WTC11 (cell line): ENCODE data around the gene COLEC12. TPM values are rescaled to one million over a fixed set of nuclear protein-coding genes. Genes with fewer than 3 reads are reported as not detected.

ENCODE experiments used
- ATAC-seq: fragments of 200-7000 bp; cut with Tn5 transposase; 2 replicates; pipeline ENCODE4 v1.10.0; 2021; ENCODE audit warnings: mild to moderate bottlenecking, moderate library complexity
- CTCF ChIA-PET: fragments of 300-600 bp; sonication (Branson Sonifier 250); formaldehyde crosslinking; loops from one replicate; lab custom pipeline; 2021; ENCODE audit warnings: antibody characterized with exemption; lab: Charles Lee
- POLR2A ChIA-PET: fragments of 350-600 bp; sonication (Branson Sonifier 250); formaldehyde crosslinking; loops from one replicate; lab custom pipeline; 2021; ENCODE audit warnings: antibody characterized with exemption; lab: Charles Lee
- DNase-seq: peaks from one replicate; pipeline ENCODE4 v3.0.0; 2021; ENCODE audit warnings: low spot score
- H3K27ac Mint-ChIP-seq: 2 replicates; pipeline ENCODE4 v1.8.0; 2021; ENCODE audit warnings: mixed read lengths
- H3K27me3 Mint-ChIP-seq: 2 replicates; pipeline ENCODE4 v1.8.0; 2021; ENCODE audit warnings: low read depth, mild to moderate bottlenecking, moderate library complexity, mixed read lengths
- H3K36me3 Mint-ChIP-seq: 2 replicates; pipeline ENCODE4 v1.8.0; 2021; ENCODE audit warnings: mixed read lengths
- H3K4me1 Mint-ChIP-seq: 2 replicates; pipeline ENCODE4 v1.8.0; 2022; ENCODE audit warnings: mixed read lengths
- H3K4me3 Mint-ChIP-seq: 2 replicates; pipeline ENCODE4 v1.8.0; 2021; ENCODE audit warnings: mild to moderate bottlenecking, moderate library complexity, mixed read lengths
- H3K9me3 Mint-ChIP-seq: 2 replicates; pipeline ENCODE4 v1.8.0; 2021; ENCODE audit warnings: mixed read lengths
- AFF4 ChIP-seq: sonication (generic); formaldehyde crosslinking; IDR thresholded peaks from 2 replicates; pipeline ENCODE4 v1.8.1; 2023; ENCODE audit warnings: mild to moderate bottlenecking, missing genetic modification reagents, borderline replicate concordance
- ATF1 ChIP-seq: sonication (generic); formaldehyde crosslinking; IDR thresholded peaks from 2 replicates; pipeline ENCODE4 v1.8.1; 2023; ENCODE audit warnings: mild to moderate bottlenecking, moderate library complexity, missing genetic modification reagents
- CBFB ChIP-seq: sonication (generic); formaldehyde crosslinking; IDR thresholded peaks from 2 replicates; pipeline ENCODE4 v1.8.1; 2022; ENCODE audit warnings: mild to moderate bottlenecking, low read depth, missing genetic modification reagents
- CTCF ChIP-seq: fragments of 200-600 bp; IDR thresholded peaks from 2 replicates; pipeline ENCODE4 v1.8.0; 2022; ENCODE audit warnings: antibody characterized with exemption
- ELF4 ChIP-seq: sonication (generic); formaldehyde crosslinking; IDR thresholded peaks from 2 replicates; pipeline ENCODE4 v1.8.1; 2022; ENCODE audit warnings: low read depth, mild to moderate bottlenecking, moderate library complexity, missing genetic modification reagents
- ETV6 ChIP-seq: sonication (generic); formaldehyde crosslinking; IDR thresholded peaks from 2 replicates; pipeline ENCODE4 v1.8.1; 2022; ENCODE audit warnings: mild to moderate bottlenecking, missing genetic modification reagents
- FOXJ3 ChIP-seq: sonication (generic); formaldehyde crosslinking; IDR thresholded peaks from 2 replicates; pipeline ENCODE4 v1.9.0; 2021; ENCODE audit warnings: missing genetic modification reagents, mild to moderate bottlenecking, borderline replicate concordance
- HMGA2 ChIP-seq: fragments of 250-450 bp; sonication (Bioruptor Pico); IDR thresholded peaks from 2 replicates; pipeline ENCODE4 v1.4.0; 2021; ENCODE audit warnings: mild to moderate bottlenecking, moderate library complexity
- IRF1 ChIP-seq: sonication (generic); formaldehyde crosslinking; IDR thresholded peaks from 2 replicates; pipeline ENCODE4 v1.8.0; 2023; ENCODE audit warnings: missing genetic modification reagents
- KAT7 ChIP-seq: sonication (generic); formaldehyde crosslinking; IDR thresholded peaks from 2 replicates; pipeline ENCODE4 v1.8.1; 2023; ENCODE audit warnings: missing genetic modification reagents, mild to moderate bottlenecking, borderline replicate concordance
- MLX ChIP-seq: sonication (generic); formaldehyde crosslinking; IDR thresholded peaks from 2 replicates; pipeline ENCODE4 v1.8.1; 2023; ENCODE audit warnings: mild to moderate bottlenecking, missing genetic modification reagents, moderate library complexity
- NFE2L1 ChIP-seq: sonication (generic); formaldehyde crosslinking; IDR thresholded peaks from 2 replicates; pipeline ENCODE4 v1.8.1; 2023; ENCODE audit warnings: missing genetic modification reagents
- NR3C1 ChIP-seq: sonication (generic); formaldehyde crosslinking; conservative IDR thresholded peaks from 2 replicates; pipeline ENCODE4 v1.8.1; 2023; ENCODE audit warnings: low read depth, mild to moderate bottlenecking, missing genetic modification reagents
- SOX15 ChIP-seq: fragments of 250-450 bp; sonication (Bioruptor Pico); IDR thresholded peaks from 2 replicates; pipeline ENCODE4 v1.9.0; 2021; ENCODE audit warnings: mild to moderate bottlenecking
- TP53 ChIP-seq: sonication (generic); formaldehyde crosslinking; IDR thresholded peaks from 2 replicates; pipeline ENCODE4 v1.8.1; 2023; ENCODE audit warnings: mild to moderate bottlenecking, missing genetic modification reagents
- USF2 ChIP-seq: sonication (generic); formaldehyde crosslinking; IDR thresholded peaks from 2 replicates; pipeline ENCODE4 v1.8.1; 2023; ENCODE audit warnings: mild to moderate bottlenecking, missing genetic modification reagents, moderate library complexity
- ZNF671 ChIP-seq: fragments of 250-450 bp; sonication (Bioruptor Pico); IDR thresholded peaks from 2 replicates; pipeline ENCODE4 v1.8.0; 2021; ENCODE audit warnings: mild to moderate bottlenecking
- ZSCAN18 ChIP-seq: fragments of 250-450 bp; sonication (Bioruptor Pico); IDR thresholded peaks from 2 replicates; pipeline ENCODE4 v2.1.2; 2022; ENCODE audit warnings: mild to moderate bottlenecking, moderate library complexity
- total RNA-seq: library from RNA; stranded (reverse); gene quantifications from 3 replicates; pipeline ENCODE4 v1.2.3, GENCODE V29; 2021
- TF ChIP-seq, protein P1 (sequence below): sonication (generic); formaldehyde crosslinking; IDR thresholded peaks from 2 replicates; pipeline ENCODE4 v1.8.1; 2022; ENCODE audit warnings: mild to moderate bottlenecking, missing genetic modification reagents, moderate library complexity, borderline replicate concordance

The COLEC12 gene
- total RNA-seq, 1 experiment from 2014 or later, result 0.48 TPM

DNA sequence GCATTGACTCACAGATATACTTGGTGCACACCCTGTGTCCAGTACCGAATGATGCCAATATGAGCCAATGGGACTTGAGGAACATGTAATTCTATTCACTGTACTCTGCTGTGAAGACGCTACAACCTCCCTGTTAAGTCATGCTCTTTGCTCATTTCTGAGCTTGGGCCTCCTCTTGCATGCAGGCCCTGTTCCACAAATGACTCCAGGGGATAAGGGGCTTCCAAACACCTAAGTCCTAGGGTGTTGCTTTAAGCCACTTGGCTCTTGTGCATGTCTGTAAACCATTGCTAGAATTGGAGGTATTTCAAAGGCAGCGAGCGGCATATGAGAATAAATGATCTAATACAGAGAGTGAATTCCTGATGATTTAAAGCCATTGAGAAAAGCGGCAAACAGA lies 126.7 kb downstream of the COLEC12 start:
- ChIA-PET CTCF (no interaction called here), POLR2A (no interaction called here)
- Mint-ChIP-seq H3K27me3 (peaks cover 10% of the 10 kb centered on the region; the same call in 1 of the 2 replicates), H3K4me1 (peaks cover 19% of the 10 kb centered on the region), H3K36me3 (no peaks in the 10 kb centered on the region), H3K4me3 (no peak overlapping the region), H3K9me3 (no peaks in the 10 kb centered on the region), H3K27ac (no peak overlapping the region)
- DNase-seq (no peak), ATAC-seq (no peak)
- no peak for TF ChIP-seq NFE2L1 (CRISPR knock-in tag)
- no peak for TF ChIP-seq CTCF
- TF ChIP-seq MLX (CRISPR knock-in tag), result no peak

- no peak overlapping the region for H3K4me3 Mint-ChIP-seq
- POLR2A ChIA-PET, result interaction anchor here (1.1 kb wide), 1 partner anchor 9 kb away, joined by 3 read pairs; no protein-coding TSS in a partner anchor
Observed at GRCh38 chr18:371609-371982, 128.9 kb downstream of the COLEC12 start.

DNA sequence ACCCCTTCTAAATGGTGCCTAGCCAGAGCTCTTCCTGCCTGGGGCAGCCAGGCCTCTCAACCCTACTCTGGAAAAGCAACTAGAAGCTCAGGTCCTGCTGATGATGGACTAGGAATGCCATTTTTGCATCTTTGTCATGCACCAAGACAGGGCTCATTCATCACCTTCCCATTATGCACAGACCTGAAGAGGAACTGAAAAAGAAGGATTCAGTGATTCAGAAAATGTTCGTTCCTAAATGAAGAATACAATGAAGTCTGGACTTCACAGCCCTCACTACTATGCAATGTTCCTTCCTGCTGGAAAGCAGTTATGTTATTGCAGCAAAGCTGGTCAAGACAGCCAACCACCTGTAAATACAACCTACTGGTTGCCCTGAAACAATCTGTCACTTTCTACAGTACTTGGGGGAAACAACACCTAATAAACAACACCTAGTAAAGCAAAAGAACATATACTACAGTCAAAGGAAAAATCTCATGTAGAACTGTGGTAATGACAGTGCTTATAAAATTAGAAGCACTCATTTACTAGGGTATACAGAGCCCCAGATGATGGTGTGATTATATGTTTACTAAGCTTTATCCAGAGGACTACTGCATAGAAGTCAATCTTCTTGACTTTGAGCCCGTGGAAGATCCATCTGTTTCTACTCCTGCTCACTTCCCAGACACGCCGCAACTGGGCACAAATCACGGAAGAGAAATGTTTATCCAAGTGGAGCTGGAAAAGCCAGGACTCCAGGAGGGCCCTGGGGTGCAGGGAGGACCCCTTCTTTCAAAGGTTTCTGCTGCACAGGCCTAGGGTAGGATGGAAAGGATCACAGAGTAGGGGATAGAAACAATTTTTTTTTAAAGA lies 129.5 kb downstream of the COLEC12 start:
- no peaks in the 10 kb centered on the region for H3K27me3 Mint-ChIP-seq
- no peaks in the 10 kb centered on the region for H3K9me3 Mint-ChIP-seq
- POLR2A ChIA-PET, result interaction anchor here (1.1 kb wide), 1 partner anchor 9 kb away, joined by 3 read pairs; no protein-coding TSS in a partner anchor
- peaks cover 13% of the 10 kb centered on the region for H3K4me1 Mint-ChIP-seq
- DNase-seq (no peak), ATAC-seq (no peak)
- H3K27ac Mint-ChIP-seq, result no peak overlapping the region
- no peaks in the 10 kb centered on the region for H3K36me3 Mint-ChIP-seq
- H3K4me3 Mint-ChIP-seq, result no peak overlapping the region
- CTCF ChIA-PET, result no interaction called here
- TF ChIP-seq SOX15 (CRISPR knock-in tag) (no peak), IRF1 (no peak), ELF4 (CRISPR knock-in tag) (no peak), FOXJ3 (CRISPR knock-in tag) (no peak), MLX (CRISPR knock-in tag) (no peak), ZSCAN18 (CRISPR knock-in tag) (no peak), AFF4 (CRISPR knock-in tag) (no peak), HMGA2 (CRISPR knock-in tag) (no peak), ZNF671 (no peak)

More at GRCh38 chr18:371609-371982, 128.9 kb downstream of the COLEC12 start:
- DNase-seq, result no peak
- Mint-ChIP-seq H3K27ac (no peak overlapping the region), H3K4me1 (peaks cover 11% of the 10 kb centered on the region), H3K27me3 (no peaks in the 10 kb centered on the region), H3K9me3 (no peaks in the 10 kb centered on the region), H3K36me3 (no peaks in the 10 kb centered on the region)
- CTCF ChIA-PET, result no interaction called here
- ATAC-seq, result no peak
- TF ChIP-seq ATF1 (CRISPR knock-in tag), result no peak
- no peak for TF ChIP-seq NR3C1
- no peak for TF ChIP-seq CBFB (CRISPR knock-in tag)
- TF ChIP-seq ETV6 (CRISPR knock-in tag), result no peak
- TF ChIP-seq, protein P1, sequence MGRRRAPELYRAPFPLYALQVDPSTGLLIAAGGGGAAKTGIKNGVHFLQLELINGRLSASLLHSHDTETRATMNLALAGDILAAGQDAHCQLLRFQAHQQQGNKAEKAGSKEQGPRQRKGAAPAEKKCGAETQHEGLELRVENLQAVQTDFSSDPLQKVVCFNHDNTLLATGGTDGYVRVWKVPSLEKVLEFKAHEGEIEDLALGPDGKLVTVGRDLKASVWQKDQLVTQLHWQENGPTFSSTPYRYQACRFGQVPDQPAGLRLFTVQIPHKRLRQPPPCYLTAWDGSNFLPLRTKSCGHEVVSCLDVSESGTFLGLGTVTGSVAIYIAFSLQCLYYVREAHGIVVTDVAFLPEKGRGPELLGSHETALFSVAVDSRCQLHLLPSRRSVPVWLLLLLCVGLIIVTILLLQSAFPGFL, result no peak
- TF ChIP-seq TP53 (CRISPR knock-in tag), result no peak
- no peak for TF ChIP-seq USF2 (CRISPR knock-in tag)
- TF ChIP-seq KAT7 (CRISPR knock-in tag), result no peak
- TF ChIP-seq, all 79 proteins: peak for 0
